IPS-NIHi7 (cell line): Measurements from ENCODE around the gene RADX.
"Not testable (repeated sequence)": the region's sequence is repeated elsewhere in the genome, so short reads cannot be mapped to it uniquely, and the experiment has no call there.

Experiments
- DNase-seq: peaks from one replicate; pipeline ENCODE4 v3.0.0; 2012; ENCODE audit warnings: mixed read lengths; ENCODE audit errors: extremely low spot score

The RADX gene, protein sequence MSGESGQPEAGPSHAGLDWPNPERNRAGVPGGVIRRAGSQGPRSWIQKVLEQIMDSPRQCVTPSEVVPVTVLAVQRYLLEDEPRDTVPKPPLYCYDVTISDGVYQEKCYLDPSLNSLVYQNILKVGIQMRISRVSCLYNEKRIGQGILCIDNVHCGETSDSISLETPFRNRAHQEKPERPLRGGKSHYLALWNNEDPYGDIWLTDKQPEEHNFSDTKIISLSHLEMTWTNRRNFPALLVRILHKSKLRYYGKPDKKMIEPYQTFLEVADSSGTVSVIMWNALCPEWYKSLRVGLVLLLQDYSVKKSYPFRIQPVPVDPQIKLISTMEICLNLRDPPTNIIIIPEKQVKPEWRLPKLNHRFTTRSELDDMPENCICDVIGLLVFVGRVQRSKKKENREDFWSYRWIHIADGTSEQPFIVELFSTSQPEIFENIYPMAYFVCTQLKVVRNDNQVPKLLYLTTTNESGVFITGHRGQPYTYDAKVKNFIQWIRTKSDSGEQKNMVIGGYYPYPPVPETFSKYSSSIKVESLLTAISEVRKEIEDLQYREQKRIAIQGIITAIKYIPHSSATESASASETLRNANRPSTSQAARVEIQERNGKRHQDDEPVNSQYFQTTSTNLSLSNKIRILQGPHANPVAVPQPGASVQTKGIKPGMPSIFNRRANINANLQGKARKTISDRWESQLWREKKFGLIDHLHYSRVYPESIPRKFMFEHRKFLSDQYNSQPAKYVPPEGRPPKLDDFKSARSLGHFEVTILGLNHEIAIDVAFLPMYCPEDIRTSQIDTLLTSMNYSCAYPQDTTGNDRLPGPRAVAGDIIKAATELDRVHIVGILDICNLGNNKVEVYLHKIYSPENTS

DNA sequence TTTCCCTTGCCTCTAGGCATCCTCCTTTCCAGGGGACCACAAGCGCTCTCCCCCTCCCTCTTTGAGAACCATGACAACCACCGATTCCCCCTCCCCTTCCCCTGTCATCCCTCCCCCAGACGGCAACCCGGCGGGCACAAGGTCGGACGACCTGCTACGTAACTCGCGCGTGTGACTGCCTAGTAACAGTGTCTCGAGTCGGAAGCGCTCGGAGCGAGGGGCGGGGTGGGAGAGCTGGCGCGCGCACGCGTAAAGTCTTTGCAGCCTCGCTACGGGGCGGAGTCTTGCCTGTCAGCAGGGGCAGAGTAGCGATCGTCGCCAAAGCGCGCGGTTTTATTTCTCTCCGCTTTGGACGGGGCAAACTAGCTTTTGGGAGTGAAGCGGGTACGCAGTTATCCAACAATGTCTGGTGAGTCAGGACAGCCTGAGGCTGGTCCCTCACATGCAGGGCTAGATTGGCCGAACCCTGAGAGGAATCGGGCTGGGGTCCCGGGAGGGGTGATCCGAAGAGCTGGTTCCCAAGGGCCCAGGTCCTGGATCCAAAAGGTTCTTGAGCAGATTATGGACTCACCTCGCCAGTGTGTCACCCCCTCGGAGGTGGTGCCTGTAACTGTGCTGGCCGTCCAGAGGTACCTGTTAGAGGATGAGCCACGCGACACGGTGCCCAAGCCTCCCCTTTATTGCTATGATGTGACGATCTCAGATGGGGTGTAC lies at the start of gene RADX:
Gene RADX, plus strand, starts transcription at position 300 of the 714 bp plus-strand sequence. Its CDS starts 103 bp downstream, at position 403.
- peak; percentile 87 for DNase-seq

DNA sequence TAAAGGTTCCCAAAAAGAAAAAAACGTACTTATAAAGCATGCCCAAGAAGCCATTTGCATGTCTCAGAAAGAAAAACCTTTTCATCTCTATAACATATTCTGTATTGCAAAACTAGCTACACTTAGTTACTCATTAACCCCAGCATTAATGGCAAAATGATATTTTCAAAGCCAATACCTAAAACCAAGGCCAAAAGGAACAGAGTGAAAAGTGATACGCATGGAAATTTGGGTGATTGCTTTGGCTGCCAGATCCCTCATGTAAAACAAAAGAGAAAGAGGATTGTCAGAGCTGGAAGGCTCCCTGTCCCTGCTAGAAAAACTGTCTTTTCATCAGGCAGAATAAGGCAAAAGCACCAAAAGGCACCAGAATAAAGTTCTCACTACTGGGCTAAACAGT lies 46.8 kb upstream of the RADX start:
- no peak for DNase-seq

DNA sequence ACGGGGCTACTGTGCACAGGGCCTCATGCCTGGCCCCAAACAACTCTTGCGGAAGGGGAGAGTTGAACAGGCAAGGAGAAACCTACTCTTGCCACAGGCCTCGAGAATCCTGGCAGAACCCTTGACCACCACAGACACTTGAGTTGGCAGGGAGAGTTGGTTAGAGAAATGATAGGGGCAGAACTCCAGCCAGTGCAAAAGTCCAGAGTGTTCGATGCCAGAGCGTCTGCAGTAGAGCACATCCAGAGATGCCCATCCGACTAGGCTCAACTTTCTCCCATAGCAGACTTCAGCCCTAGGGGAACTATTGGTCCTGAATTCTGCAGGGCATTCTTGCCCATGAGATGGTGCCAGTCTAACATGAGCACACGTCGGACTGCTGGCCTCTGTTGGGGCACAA lies 45.4 kb upstream of the RADX start:
- no peak for DNase-seq

DNA sequence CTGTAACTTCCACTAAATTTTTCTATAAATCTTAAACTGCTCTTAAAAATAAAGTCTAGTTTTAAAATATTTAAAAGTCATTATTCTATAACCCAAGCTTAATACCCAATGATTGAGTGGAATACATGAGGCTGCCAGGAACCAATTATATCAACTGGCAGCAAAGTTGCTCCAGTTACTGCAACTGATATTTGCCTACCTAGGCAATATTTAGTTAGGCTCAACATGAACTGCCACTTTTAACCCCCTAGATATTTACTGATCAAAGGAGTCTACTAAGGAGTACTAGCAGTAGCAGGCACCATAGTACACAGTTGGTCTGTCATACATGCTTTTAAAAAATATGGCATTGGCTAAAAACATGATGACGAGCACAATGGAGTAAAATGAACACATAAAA lies 29.9 kb upstream of the RADX start:
- DNase-seq: no peak

DNA sequence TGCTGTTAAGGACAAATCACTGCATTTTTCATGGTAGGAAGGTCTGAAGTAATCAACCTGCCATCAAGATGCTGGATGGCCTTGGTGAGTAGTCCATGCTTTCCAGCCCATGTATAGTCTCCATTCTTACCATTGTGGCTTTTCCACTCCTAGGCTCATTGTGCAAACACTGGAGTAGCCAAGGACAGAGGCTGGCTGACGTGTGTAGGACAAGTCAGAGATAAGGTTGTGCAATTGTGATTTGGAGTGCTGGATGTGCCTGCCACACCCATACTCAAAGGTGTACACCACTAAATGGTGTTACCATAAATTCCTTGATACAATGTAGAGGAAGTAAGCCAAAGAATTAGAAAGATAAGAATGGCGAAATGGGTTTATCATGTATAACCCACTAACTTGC lies 26.3 kb upstream of the RADX start:
- no peak for DNase-seq

DNA sequence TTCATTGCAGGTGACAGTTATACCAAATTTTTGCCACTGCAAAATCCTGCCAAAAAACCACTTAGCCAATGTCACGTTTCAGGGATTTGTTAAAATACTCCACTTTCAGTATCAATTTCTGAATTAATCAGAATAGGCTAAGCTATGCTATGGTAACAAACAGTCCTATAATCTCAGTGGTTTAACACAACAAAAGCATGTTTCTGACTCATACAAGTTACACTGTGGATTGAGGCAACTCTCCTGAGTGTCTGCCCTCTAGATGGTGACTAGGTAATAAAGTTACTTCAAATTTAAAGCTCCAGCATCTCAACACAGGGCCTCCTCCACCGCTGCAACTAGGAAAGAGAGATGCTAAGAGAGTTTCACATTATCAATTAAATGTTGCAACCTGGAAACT lies 23.0 kb upstream of the RADX start:
- no peak for DNase-seq

DNA sequence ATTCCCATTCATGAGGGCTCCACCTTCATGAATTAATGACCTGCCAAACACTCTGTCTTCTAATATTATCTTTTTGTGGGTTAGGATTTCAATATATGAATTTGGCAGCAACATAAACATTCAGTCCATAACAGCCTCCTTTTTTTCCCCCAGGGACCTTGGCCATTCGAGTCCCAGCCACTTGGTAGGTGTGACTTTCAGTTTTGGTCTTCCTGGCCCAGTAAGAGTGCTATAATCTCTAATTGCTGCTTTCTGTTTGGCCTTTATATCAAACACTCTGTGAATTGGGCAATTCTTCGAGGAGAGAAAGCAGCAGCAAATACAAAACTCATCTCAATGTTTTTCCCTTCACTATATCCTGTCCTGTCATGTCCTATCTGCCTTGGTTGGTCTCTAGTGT lies 12.4 kb upstream of the RADX start:
- no peak for DNase-seq

DNA sequence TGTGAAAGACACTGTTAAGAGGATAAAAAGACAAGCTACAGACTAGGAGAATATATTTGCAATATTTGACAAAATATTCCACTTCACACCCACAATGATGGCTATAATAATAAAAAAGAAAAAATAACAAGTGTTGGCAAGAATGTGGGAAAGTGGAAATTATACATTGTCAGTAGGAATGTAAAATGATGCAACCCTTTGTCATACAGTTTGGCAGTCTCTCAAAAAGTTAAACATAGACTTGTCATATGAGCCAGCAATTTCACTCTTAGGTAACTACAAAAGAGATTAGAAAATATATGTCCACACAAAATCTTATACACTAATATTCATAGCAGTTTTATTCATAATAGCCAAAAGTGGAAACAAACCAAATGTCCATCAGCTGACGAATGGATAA lies 5.2 kb upstream of the RADX start:
- no peak for DNase-seq

DNA sequence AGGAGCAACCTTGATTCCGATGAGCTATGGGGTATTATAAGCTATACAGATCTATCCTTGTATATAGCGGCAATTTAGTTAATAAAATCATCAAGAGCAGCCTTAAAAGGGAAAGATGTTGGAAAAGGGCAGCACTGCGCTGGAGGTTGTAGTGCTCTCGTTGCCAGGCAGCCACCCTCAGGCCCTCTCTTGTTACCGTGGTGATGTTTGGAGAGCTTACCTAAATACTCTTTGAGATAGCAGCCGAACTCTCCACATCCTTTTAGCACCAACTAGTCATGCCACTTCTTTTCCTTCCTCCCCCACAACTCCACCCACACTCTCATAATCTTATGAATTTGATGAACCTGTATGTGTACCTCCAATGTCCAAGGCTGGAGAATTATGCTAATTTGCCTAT lies 3.8 kb upstream of the RADX start:
- peak; percentile 12 for DNase-seq

DNA sequence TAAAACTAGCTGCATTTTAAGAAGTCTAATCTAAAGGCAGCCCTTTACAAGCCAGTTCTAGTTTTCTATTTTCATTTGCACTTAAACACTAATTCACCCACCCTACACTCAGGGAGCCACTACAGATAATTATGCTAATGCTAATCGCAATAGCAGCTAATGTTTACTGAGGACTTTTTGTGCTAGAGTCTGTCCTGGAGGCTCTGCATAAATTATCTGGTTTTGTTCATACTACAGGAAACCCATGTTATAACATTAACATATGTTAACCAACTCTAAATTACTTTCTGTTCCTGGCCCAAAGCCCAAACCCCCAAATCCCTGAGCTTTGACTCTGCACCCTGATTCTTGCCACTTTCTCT lies 480 bp upstream of the RADX start:
- DNase-seq: no peak

DNA sequence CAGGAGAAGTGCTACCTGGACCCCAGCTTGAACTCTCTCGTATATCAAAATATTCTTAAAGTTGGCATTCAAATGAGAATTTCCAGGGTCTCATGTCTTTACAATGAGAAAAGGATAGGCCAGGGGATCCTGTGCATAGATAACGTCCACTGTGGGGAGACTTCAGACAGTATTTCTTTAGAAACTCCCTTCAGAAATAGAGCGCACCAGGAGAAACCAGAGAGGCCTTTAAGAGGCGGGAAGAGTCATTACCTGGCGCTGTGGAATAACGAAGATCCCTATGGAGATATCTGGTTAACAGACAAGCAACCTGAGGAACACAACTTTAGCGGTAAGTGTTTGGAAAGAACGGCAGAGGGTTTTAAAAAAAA lies 600 bp downstream of the RADX start:
- peak; percentile 12 for DNase-seq

DNA sequence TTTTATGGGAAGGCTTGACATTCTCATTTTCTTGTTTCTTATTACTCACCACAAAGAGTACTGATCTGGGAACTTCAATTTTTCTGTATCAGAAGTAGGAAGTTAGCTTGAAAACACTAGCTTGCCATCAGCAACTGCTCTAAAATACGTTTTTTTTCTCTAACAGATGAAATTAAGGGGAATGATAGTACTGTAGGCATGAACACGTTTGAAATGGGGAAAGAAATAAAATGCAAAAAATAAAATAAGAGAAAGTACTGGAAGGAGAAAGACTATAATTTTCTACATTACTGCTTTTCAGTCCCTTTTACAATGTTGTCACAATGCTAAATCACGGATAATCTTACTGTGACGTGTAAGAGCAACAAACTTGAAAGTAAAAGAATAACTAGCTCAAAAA lies 1.5 kb downstream of the RADX start:
- DNase-seq: no peak

DNA sequence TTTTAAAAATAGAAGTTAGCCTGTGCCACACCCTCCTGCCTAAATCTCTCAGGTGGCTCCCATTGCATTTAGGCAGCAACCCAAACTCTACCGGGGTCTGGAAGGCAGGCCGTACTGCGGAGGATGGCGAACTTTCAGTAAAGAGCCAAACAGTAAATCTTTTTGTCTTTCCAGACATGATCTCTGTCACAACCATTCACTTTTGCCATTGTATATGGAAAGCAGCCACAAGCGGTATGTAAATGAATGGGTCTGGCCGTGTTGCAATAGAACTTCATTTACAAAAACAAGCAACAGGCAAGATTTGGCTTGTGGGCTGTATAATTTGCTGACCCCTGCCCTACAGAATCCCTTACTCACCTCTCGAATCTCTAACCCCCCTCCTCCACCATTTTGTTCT lies 3.3 kb downstream of the RADX start:
- no peak for DNase-seq

DNA sequence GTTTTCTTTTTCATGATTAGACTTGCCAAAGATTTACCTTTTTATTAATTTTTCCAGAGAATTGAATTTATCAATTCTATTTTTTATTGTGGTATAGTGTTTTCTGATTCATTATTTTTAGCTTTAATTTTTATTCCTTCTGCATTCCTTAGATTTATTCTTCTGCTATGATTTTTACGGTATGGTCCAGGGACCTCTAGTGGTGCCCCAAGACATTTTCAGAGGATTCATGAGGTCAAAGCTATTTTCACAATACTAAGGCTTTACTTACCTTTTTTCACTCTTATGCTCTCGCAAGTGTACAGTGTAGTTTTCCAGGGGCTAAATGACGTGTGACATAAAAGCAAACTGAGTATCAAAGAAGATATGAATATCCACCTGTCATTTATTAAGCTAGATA lies 8.0 kb downstream of the RADX start:
- peak; percentile 9 for DNase-seq

DNA sequence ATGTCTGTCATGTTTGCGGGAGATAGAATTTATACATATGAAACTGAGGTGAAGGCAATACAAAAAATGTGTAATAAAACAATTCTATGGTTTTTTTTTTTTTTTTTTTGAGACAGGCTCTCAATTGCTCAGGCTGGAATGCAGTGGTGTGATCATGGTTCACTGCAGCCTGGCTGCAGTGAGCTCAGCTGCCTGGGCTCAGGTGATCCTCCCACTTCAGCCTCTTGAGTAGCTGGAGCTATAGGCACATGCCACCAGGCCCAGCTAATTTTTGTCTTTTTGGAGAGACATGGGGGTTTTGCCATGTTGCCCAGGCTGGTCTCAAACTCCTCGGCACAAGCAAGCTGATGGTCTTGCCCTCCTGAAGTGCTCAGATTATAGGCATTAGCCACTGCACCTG lies 10.1 kb downstream of the RADX start:
- no peak for DNase-seq

DNA sequence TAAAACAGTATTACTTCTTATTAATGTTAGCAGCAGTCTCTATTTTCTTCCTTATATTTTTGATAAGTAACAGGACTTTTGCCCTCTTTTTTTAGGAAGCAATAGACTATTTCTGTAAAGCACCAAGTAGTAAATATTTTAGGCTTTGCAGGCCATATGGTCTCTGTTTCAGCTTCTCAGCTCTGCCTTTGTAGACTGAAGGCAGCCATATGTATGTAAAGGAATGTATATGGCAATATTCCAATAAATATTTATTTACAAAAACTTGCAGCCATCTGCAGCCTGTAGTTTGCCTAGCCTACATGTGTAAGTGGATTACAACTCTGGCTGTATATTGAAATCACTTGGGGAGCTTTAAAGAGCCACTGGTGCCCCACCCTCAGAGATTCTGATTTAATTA lies 15.0 kb downstream of the RADX start:
- DNase-seq: no peak

DNA sequence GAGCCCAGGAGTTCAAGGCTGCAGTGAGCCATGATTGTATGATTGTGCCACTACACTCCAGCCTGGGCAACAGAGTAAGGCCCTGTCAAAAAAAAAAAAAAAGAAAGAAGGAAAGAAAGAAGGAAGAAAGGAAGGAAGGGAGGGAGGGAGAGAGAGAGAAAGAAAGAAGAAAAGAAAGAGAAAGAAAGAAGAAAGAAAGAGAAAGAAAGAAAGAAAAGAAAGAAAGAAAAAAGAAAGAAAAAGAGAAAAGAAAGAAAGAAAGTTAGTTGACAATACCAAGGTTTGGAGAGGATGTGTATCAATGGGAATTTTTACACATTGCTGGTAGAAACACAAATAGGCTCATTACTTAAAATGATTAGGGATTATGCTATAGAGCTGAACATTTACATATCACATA lies 19.8 kb downstream of the RADX start:
- no peak for DNase-seq

DNA sequence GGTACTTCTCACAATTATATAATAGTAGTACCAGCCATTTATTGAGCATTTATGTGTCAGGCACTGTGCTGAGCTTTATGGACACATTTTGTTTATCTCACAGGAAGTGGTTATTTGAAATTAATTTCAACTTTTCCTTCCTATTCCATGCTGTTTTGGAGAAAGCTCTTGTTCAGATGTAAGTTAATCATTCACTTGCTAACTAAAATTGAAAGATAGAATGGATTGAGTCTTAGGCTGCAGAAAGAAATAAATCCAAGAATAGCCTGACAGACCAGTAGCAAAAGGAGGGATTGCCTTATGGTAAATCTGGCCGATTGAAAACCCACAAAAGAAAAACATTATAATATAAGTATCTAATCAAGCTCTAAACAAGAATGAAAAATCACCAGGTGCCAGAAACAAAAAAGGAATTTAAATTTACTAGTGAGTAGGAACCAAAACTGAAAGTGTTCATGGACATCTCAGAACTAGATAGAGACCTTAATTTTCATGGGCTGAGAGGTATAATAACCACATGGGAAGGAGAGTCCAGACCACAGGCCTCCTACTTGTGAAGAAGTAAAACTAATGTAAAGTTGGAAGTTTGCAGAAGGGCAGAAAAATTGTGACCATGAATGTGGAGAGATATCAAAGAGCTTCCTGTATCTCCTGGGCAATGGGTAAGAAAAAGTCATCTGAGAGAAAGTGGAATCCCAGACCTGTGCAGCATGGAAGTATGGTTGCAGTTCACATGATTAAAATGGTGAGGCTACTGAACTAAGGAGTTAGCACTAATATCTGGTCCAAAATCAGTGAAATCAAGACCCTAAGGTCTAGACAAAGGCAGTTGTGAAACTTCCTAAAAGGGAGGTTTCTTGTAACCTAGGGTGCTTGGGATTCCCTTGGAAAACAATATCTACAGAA lies 38.0 kb downstream of the RADX start:
- no peak for DNase-seq

DNA sequence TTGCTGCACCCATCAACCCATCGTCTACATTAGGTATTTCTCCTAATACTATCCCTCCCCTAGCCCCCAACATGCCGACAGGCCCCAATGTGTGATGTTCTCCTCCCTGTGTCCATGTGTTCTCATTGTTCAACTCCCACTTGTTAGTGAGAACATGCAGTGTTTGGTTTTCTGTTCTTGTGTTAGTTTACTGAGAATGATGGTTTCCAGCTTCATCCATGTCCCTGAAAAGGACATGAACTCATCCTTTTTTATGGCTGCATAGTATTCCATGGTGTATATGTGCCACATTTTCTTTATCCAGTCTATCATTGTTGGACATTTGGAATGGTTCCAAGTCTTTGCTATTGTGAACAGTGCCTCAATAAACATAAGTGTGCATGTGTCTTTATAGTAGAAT lies 41.8 kb downstream of the RADX start:
- not testable (repeated sequence) for DNase-seq

DNA sequence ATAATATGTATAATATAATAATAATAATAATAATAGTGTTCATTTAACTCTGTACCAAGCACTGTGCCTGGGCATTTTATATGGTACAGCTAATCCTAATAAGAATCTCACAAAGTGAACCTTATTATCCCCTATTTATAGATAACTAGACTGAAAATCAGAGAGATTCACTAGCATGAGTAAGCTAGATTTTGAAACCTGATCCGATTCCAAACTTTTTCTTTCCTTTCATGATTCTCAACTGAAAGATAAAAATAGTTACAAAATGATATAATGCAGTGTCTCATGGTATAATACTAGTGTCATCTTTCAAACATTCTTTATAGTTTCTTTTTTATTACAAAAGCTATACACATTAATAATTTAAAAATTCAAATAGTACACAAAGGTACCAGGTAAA lies 58.9 kb downstream of the RADX start:
- DNase-seq: no peak

DNA sequence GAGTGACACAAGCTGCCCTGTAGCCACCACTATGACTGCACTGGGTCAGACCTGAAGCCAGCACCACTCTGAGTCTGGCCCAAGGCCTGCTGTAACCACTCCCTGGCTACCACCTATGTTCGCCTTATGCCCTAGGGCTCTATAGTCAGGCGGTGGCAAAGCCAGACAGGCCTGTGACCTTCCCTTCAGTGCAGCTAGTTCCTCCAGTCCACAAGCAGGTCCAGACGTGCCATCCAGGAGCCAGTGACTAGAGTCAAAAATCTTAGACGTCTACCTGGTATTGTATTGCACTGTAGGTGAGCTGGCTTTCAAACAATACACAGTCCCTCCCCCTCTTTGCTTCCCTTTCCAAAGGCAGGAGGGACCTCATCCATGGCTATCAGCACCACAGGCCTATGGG lies 60.7 kb downstream of the RADX start:
- DNase-seq: no peak

DNA sequence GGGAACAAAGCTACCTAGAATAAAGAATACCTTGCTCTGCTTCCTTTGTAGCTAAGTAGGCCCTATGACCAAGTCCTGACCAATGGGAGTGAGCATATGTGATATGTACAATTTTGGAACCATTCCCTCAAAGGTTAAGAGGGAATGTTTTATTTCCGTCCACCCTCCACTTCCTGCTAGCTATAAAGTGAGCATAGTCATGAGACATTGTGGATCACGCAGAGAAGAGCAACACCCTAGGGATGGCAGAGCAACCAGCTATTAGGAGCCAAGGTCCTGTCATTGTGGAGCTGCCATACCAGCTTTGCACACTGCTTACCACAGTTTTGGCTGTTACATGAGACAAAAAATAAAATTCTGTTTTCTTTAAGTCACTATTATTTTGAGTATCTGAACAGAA lies 68.9 kb downstream of the RADX start:
- DNase-seq: no peak
